K562 (cell line): Measurements from ENCODE around the gene SCT. TPM values are rescaled to one million over a fixed set of nuclear protein-coding genes. Genes with fewer than 3 reads are reported as not detected.
A peak's percentile ranks its signal among the peaks of the same experiment; 100 is the strongest.

Source experiments
- BRD9 ChIP-seq: fragments of 450-650 bp; IDR thresholded peaks from 2 replicates; pipeline ENCODE4 v1.6.1; 2018; ENCODE audit warnings: low read depth; ENCODE audit not compliant: partially characterized antibody
- CBFA2T2 ChIP-seq: fragments of 450-650 bp; conservative IDR thresholded peaks from 2 replicates; pipeline ENCODE4 v1.6.1; 2017; ENCODE audit warnings: mild to moderate bottlenecking
- EHMT2 ChIP-seq: fragments of 450-650 bp; IDR thresholded peaks from 2 replicates; pipeline ENCODE4 v1.6.1; 2018; ENCODE audit warnings: antibody characterized with exemption
- GABPB1 ChIP-seq: sonication (generic); formaldehyde crosslinking; IDR thresholded peaks from 2 replicates; pipeline ENCODE4 v1.8.0; 2022; ENCODE audit warnings: mild to moderate bottlenecking, missing genetic modification reagents
- NCOA6 ChIP-seq: fragments of 450-650 bp; IDR thresholded peaks from 2 replicates; pipeline ENCODE4 v1.6.1; 2017; ENCODE audit warnings: mild to moderate bottlenecking
- PURB ChIP-seq: sonication (generic); formaldehyde crosslinking; IDR thresholded peaks from 2 replicates; pipeline ENCODE4 v1.9.0; 2021; ENCODE audit warnings: low read depth, mild to moderate bottlenecking, missing genetic modification reagents
- SMAD3 ChIP-seq: fragments of 450-650 bp; formaldehyde crosslinking; conservative IDR thresholded peaks from 2 replicates; pipeline ENCODE4 v1.4.0; 2020; ENCODE audit warnings: mild to moderate bottlenecking
- SMARCA4 ChIP-seq: fragments of 450-650 bp; IDR thresholded peaks from 2 replicates; pipeline ENCODE4 v1.6.1; 2016
- ZNF263 ChIP-seq: sonication (generic); formaldehyde crosslinking; IDR thresholded peaks from 2 replicates; pipeline ENCODE4 v1.8.0; 2022; ENCODE audit warnings: mild to moderate bottlenecking, missing genetic modification reagents, borderline replicate concordance
- polyA plus RNA-seq, 8 experiments: library from polyadenylated mRNA; depleted of rRNA in 4 of 8; stranded (reverse) in 5 of 8; unstranded in 3 of 8; fragments of >200 nt; fragmentation: Nextera tagmentation in 2 of 8; fragmentation: Illumina TruSeq in 1 of 8; extraction: Ambion mirVana in 2 of 8; extraction: Trizol in 1 of 8; gene quantifications; 2 replicates each; pipeline versions ENCODE4 v1.2.1 to v1.2.3, GENCODE V29; 2011 to 2014; ENCODE audit warnings: inconsistent platforms in 1 of 8, missing spikeins in 1 of 8
- total RNA-seq, 7 experiments: library from RNA; depleted of rRNA in 6 of 7; stranded (reverse); fragments of >200 nt in 6 of 7; fragmentation: Illumina TruSeq in 2 of 7; extraction: Trizol in 2 of 7; gene quantifications; 2 replicates each; pipeline versions ENCODE4 v1.2.1 to v1.2.3, GENCODE V29; 2011 to 2021; ENCODE audit warnings: low replicate concordance in 1 of 7
- TF ChIP-seq, protein P1 (sequence below): IDR thresholded peaks from 3 replicates; pipeline ENCODE4 v1.6.1; 2011; ENCODE audit warnings: borderline replicate concordance, mild to moderate bottlenecking, moderate library complexity; ENCODE audit not compliant: insufficient read length; ENCODE audit errors: extremely low read depth
- TF ChIP-seq, protein P2 (sequence below): sonication (generic); formaldehyde crosslinking; IDR thresholded peaks from 2 replicates; pipeline ENCODE4 v1.8.0; 2022; ENCODE audit warnings: missing genetic modification reagents, mild to moderate bottlenecking, moderate library complexity, borderline replicate concordance

Gene SCT
- total and polyA plus RNA-seq, 9 of the 15 experiments (the other 6 are each of a cell fraction or from before 2014, with no cell fraction given), result not detected

DNA sequence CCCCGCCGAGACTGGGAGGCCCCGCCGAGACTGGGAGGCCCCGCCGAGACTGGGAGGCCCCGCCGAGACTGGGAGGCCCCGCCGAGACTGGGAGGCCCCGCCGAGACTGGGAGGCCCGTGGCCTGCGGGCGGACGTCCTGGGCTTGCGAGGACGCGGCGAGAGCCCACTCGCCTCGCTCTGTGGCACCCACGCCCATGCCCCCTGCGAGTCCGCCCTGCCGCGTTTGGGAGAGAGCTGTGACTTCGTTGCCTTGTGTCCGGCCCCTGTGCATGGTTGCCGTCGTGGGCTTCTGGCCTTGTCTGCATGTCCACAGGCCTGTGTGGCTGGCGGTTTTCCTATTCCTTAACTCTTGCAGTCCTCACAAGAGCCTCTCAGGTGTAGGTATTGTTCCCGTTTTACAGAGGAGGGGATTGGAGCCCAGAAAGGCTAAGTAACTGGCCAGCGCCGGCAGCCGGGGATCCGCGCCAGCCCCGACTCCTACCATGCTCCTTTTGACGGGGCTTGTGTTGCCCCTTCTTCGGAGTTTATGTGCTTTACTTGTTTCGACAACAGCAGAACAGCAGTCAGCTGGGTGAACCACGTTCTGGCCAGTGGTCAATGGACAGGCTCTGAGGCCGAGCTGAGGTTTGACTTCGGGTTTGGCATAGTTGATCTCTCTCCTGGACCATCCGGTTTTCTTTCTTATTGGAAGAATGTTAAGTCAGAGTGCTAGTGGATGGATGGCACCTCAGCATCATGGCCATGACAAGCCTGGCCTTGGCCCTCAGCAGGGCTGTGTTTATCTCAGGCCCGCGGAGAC, 50.0 kb downstream of the SCT start (continued):
- TF ChIP-seq, protein P1, sequence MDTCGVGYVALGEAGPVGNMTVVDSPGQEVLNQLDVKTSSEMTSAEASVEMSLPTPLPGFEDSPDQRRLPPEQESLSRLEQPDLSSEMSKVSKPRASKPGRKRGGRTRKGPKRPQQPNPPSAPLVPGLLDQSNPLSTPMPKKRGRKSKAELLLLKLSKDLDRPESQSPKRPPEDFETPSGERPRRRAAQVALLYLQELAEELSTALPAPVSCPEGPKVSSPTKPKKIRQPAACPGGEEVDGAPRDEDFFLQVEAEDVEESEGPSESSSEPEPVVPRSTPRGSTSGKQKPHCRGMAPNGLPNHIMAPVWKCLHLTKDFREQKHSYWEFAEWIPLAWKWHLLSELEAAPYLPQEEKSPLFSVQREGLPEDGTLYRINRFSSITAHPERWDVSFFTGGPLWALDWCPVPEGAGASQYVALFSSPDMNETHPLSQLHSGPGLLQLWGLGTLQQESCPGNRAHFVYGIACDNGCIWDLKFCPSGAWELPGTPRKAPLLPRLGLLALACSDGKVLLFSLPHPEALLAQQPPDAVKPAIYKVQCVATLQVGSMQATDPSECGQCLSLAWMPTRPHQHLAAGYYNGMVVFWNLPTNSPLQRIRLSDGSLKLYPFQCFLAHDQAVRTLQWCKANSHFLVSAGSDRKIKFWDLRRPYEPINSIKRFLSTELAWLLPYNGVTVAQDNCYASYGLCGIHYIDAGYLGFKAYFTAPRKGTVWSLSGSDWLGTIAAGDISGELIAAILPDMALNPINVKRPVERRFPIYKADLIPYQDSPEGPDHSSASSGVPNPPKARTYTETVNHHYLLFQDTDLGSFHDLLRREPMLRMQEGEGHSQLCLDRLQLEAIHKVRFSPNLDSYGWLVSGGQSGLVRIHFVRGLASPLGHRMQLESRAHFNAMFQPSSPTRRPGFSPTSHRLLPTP, result no peak
- TF ChIP-seq SMAD3 (CRISPR knock-in tag) (no peak), CBFA2T2 (no peak), BRD9 (no peak), NCOA6 (no peak), ZNF263 (CRISPR knock-in tag) (0 out of 2 replicates have a peak, but pooled peaks have one; percentile 9), SMARCA4 (no peak), GABPB1 (CRISPR knock-in tag) (0 out of 2 replicates have a peak, but pooled peaks have one; percentile 22), PURB (CRISPR knock-in tag) (no peak), EHMT2 (no peak)
- TF ChIP-seq, protein P2, sequence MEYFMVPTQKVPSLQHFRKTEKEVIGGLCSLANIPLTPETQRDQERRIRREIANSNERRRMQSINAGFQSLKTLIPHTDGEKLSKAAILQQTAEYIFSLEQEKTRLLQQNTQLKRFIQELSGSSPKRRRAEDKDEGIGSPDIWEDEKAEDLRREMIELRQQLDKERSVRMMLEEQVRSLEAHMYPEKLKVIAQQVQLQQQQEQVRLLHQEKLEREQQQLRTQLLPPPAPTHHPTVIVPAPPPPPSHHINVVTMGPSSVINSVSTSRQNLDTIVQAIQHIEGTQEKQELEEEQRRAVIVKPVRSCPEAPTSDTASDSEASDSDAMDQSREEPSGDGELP (CRISPR knock-in tag), result peak; percentile 47; the same call in 1 of the 2 replicates

Other genes with a start within 250 kb of the SCT start
Only the 7 nearest of the 27 such genes appear.
- 2.0 and 2.9 TPM in 2 replicates for gene LMNTD2, start 66.4 kb downstream of the SCT start, total RNA-seq (2014; rRNA removed)
- gene LMNTD2, start 66.4 kb downstream of the SCT start, total RNA-seq (2014; rRNA removed; fragmentation: Illumina TruSeq; extraction: Trizol), result 0.19 TPM in 1 of 2 replicates, not detected in the other
- gene LMNTD2, start 66.4 kb downstream of the SCT start, total RNA-seq (2015; rRNA removed; fragmentation: Illumina TruSeq; extraction: Trizol), result 0.98 and 1.1 TPM in 2 replicates
- 3.5 and 3.9 TPM in 2 replicates for gene LMNTD2, start 66.4 kb downstream of the SCT start, total RNA-seq (2021)
- 1.1 and 2.8 TPM in 2 replicates for gene LMNTD2, start 66.4 kb downstream of the SCT start, polyA plus RNA-seq (2011; rRNA removed)
- 0.48 and 0.98 TPM in 2 replicates for gene LMNTD2, start 66.4 kb downstream of the SCT start, polyA plus RNA-seq (2014; fragmentation: Illumina TruSeq; extraction: Trizol)
- gene LMNTD2, start 66.4 kb downstream of the SCT start, polyA plus RNA-seq (2014; fragmentation: Nextera tagmentation; extraction: Ambion mirVana), result not detected
- gene LMNTD2, start 66.4 kb downstream of the SCT start, polyA plus RNA-seq (2014; rRNA removed), result 1.8 and 4.2 TPM in 2 replicates
- gene RASSF7, start 66.2 kb downstream of the SCT start, total RNA-seq (2014; rRNA removed), result 45.2 and 50.3 TPM in 2 replicates
- 1.1 and 2.2 TPM in 2 replicates for gene RASSF7, start 66.2 kb downstream of the SCT start, total RNA-seq (2014; rRNA removed; fragmentation: Illumina TruSeq; extraction: Trizol)
- 16.2 and 18.6 TPM in 2 replicates for gene RASSF7, start 66.2 kb downstream of the SCT start, total RNA-seq (2015; rRNA removed; fragmentation: Illumina TruSeq; extraction: Trizol)
- gene RASSF7, start 66.2 kb downstream of the SCT start, total RNA-seq (2021), result 30.5 and 31.7 TPM in 2 replicates
- gene RASSF7, start 66.2 kb downstream of the SCT start, polyA plus RNA-seq (2011; rRNA removed), result 19.8 and 30.3 TPM in 2 replicates
- 3.0 and 17.0 TPM in 2 replicates for gene RASSF7, start 66.2 kb downstream of the SCT start, polyA plus RNA-seq (2014; fragmentation: Illumina TruSeq; extraction: Trizol)
- under 1 TPM; 0.41 to 0.92 TPM for gene RASSF7, start 66.2 kb downstream of the SCT start, polyA plus RNA-seq (2014; fragmentation: Nextera tagmentation; extraction: Ambion mirVana)
- gene RASSF7, start 66.2 kb downstream of the SCT start, polyA plus RNA-seq (2014; rRNA removed), result 44.3 and 52.7 TPM in 2 replicates
- gene PHRF1, start 50.7 kb downstream of the SCT start, total RNA-seq (2014; rRNA removed), result 20.4 and 28.6 TPM in 2 replicates
- gene PHRF1, start 50.7 kb downstream of the SCT start, total RNA-seq (2014; rRNA removed; fragmentation: Illumina TruSeq; extraction: Trizol), result 4.2 and 4.9 TPM in 2 replicates
- 17.4 and 19.1 TPM in 2 replicates for gene PHRF1, start 50.7 kb downstream of the SCT start, total RNA-seq (2015; rRNA removed; fragmentation: Illumina TruSeq; extraction: Trizol)
- gene PHRF1, start 50.7 kb downstream of the SCT start, total RNA-seq (2021), result 34.5 and 37.2 TPM in 2 replicates
- 7.5 and 10.5 TPM in 2 replicates for gene PHRF1, start 50.7 kb downstream of the SCT start, polyA plus RNA-seq (2011; rRNA removed)
- gene PHRF1, start 50.7 kb downstream of the SCT start, polyA plus RNA-seq (2014; fragmentation: Illumina TruSeq; extraction: Trizol), result 7.7 and 14.5 TPM in 2 replicates
- gene PHRF1, start 50.7 kb downstream of the SCT start, polyA plus RNA-seq (2014; fragmentation: Nextera tagmentation; extraction: Ambion mirVana), result under 1 TPM; 0.07 to 0.18 TPM
- gene PHRF1, start 50.7 kb downstream of the SCT start, polyA plus RNA-seq (2014; rRNA removed), result 16.9 and 19.9 TPM in 2 replicates
- gene IRF7, start 11.2 kb downstream of the SCT start, total RNA-seq (2014; rRNA removed), result 3.7 and 8.3 TPM in 2 replicates
- 0.29 TPM in 1 of 2 replicates, not detected in the other for gene IRF7, start 11.2 kb downstream of the SCT start, total RNA-seq (2014; rRNA removed; fragmentation: Illumina TruSeq; extraction: Trizol)
- gene IRF7, start 11.2 kb downstream of the SCT start, total RNA-seq (2015; rRNA removed; fragmentation: Illumina TruSeq; extraction: Trizol), result 2.0 and 2.2 TPM in 2 replicates
- gene IRF7, start 11.2 kb downstream of the SCT start, total RNA-seq (2021), result 6.5 and 7.6 TPM in 2 replicates
- 1.8 and 3.5 TPM in 2 replicates for gene IRF7, start 11.2 kb downstream of the SCT start, polyA plus RNA-seq (2011; rRNA removed)
- 0.64 and 2.2 TPM in 2 replicates for gene IRF7, start 11.2 kb downstream of the SCT start, polyA plus RNA-seq (2014; fragmentation: Illumina TruSeq; extraction: Trizol)
- under 1 TPM; 0.27 to 0.48 TPM for gene IRF7, start 11.2 kb downstream of the SCT start, polyA plus RNA-seq (2014; fragmentation: Nextera tagmentation; extraction: Ambion mirVana)
- 3.8 and 7.4 TPM in 2 replicates for gene IRF7, start 11.2 kb downstream of the SCT start, polyA plus RNA-seq (2014; rRNA removed)
- not detected in 2 replicates for gene CDHR5, start 2.2 kb downstream of the SCT start, total RNA-seq (2014; rRNA removed)
- gene CDHR5, start 2.2 kb downstream of the SCT start, total RNA-seq (2014; rRNA removed; fragmentation: Illumina TruSeq; extraction: Trizol), result not detected in 2 replicates
- gene CDHR5, start 2.2 kb downstream of the SCT start, total RNA-seq (2015; rRNA removed; fragmentation: Illumina TruSeq; extraction: Trizol), result not detected in 2 replicates
- gene CDHR5, start 2.2 kb downstream of the SCT start, total RNA-seq (2021), result 0.16 TPM in 1 of 2 replicates, not detected in the other
- gene CDHR5, start 2.2 kb downstream of the SCT start, polyA plus RNA-seq (2011; rRNA removed), result not detected in 2 replicates
- not detected in 2 replicates for gene CDHR5, start 2.2 kb downstream of the SCT start, polyA plus RNA-seq (2014; fragmentation: Illumina TruSeq; extraction: Trizol)
- not detected for gene CDHR5, start 2.2 kb downstream of the SCT start, polyA plus RNA-seq (2014; fragmentation: Nextera tagmentation; extraction: Ambion mirVana)
- not detected in 2 replicates for gene CDHR5, start 2.2 kb downstream of the SCT start, polyA plus RNA-seq (2014; rRNA removed)
- 0.24 TPM in 1 of 2 replicates, not detected in the other for gene DRD4, start 10.1 kb upstream of the SCT start, total RNA-seq (2014; rRNA removed)
- gene DRD4, start 10.1 kb upstream of the SCT start, total RNA-seq (2014; rRNA removed; fragmentation: Illumina TruSeq; extraction: Trizol), result not detected in 2 replicates
- 0.14 TPM in 1 of 2 replicates, not detected in the other for gene DRD4, start 10.1 kb upstream of the SCT start, total RNA-seq (2015; rRNA removed; fragmentation: Illumina TruSeq; extraction: Trizol)
- 0.95 and 1.4 TPM in 2 replicates for gene DRD4, start 10.1 kb upstream of the SCT start, total RNA-seq (2021)
- gene DRD4, start 10.1 kb upstream of the SCT start, polyA plus RNA-seq (2011; rRNA removed), result 0.11 TPM in 1 of 2 replicates, not detected in the other
- gene DRD4, start 10.1 kb upstream of the SCT start, polyA plus RNA-seq (2014; fragmentation: Illumina TruSeq; extraction: Trizol), result 0.11 TPM in 1 of 2 replicates, not detected in the other
- under 1 TPM in 1 of 2 experiments, not detected in 1; 0.04 TPM for gene DRD4, start 10.1 kb upstream of the SCT start, polyA plus RNA-seq (2014; fragmentation: Nextera tagmentation; extraction: Ambion mirVana)
- 0.27 and 0.49 TPM in 2 replicates for gene DRD4, start 10.1 kb upstream of the SCT start, polyA plus RNA-seq (2014; rRNA removed)
- 46.9 and 58.7 TPM in 2 replicates for gene DEAF1, start 68.0 kb upstream of the SCT start, total RNA-seq (2014; rRNA removed)
- 13.3 and 20.4 TPM in 2 replicates for gene DEAF1, start 68.0 kb upstream of the SCT start, total RNA-seq (2014; rRNA removed; fragmentation: Illumina TruSeq; extraction: Trizol)
- gene DEAF1, start 68.0 kb upstream of the SCT start, total RNA-seq (2015; rRNA removed; fragmentation: Illumina TruSeq; extraction: Trizol), result 26.8 and 27.3 TPM in 2 replicates
- gene DEAF1, start 68.0 kb upstream of the SCT start, total RNA-seq (2021), result 64.2 and 69.1 TPM in 2 replicates
- 27.5 and 39.1 TPM in 2 replicates for gene DEAF1, start 68.0 kb upstream of the SCT start, polyA plus RNA-seq (2011; rRNA removed)
- 26.3 and 33.7 TPM in 2 replicates for gene DEAF1, start 68.0 kb upstream of the SCT start, polyA plus RNA-seq (2014; fragmentation: Illumina TruSeq; extraction: Trizol)
- 1 to 10 TPM; 2.0 to 3.6 TPM for gene DEAF1, start 68.0 kb upstream of the SCT start, polyA plus RNA-seq (2014; fragmentation: Nextera tagmentation; extraction: Ambion mirVana)
- 52.7 and 62.6 TPM in 2 replicates for gene DEAF1, start 68.0 kb upstream of the SCT start, polyA plus RNA-seq (2014; rRNA removed)